Activated CD8-positive, alpha-beta memory T cell treated with anti-CD3 and anti-CD28 coated beads, Interleukin-2, amount 10 ng/mL, durations not matched to agents 7 days and 5 days (primary cell): ENCODE data around the gene MFSD11. TPM values are rescaled to one million over a fixed set of nuclear protein-coding genes. Genes with fewer than 3 reads are reported as not detected.
A peak's percentile ranks its signal among the peaks of the same experiment; 100 is the strongest.
"Not testable (repeated sequence)": the region's sequence is repeated elsewhere in the genome, so short reads cannot be mapped to it uniquely, and the experiment has no call there.

Experiments used
- ATAC-seq: fragments of 150-1000 bp; cut with Tn5 transposase; one replicate; pipeline ENCODE4 v1.10.0; 2021; ENCODE audit warnings: moderate library complexity
- CTCF ChIA-PET: fragments of 350-600 bp; sonication (Branson Sonifier 250); formaldehyde crosslinking; loops from one replicate; lab custom pipeline; 2021; ENCODE audit warnings: antibody characterized with exemption; lab: Charles Lee
- DNase-seq: peaks from one replicate; pipeline ENCODE4 v3.0.0-alpha.2; 2020
- H3K27ac Mint-ChIP-seq: one replicate; pipeline ENCODE4 v1.8.0; 2021; ENCODE audit warnings: mild to moderate bottlenecking, mixed read lengths
- H3K27me3 Mint-ChIP-seq: one replicate; pipeline ENCODE4 v1.8.0; 2021; ENCODE audit warnings: mixed read lengths
- H3K36me3 Mint-ChIP-seq: one replicate; pipeline ENCODE4 v1.8.0; 2021; ENCODE audit warnings: mild to moderate bottlenecking, mixed read lengths
- H3K4me1 Mint-ChIP-seq: one replicate; pipeline ENCODE4 v1.8.0; 2021; ENCODE audit warnings: mixed read lengths
- H3K4me3 Mint-ChIP-seq: one replicate; pipeline ENCODE4 v1.8.0; 2021; ENCODE audit warnings: mild to moderate bottlenecking, moderate library complexity, mixed read lengths
- H3K9me3 Mint-ChIP-seq: one replicate; pipeline ENCODE4 v1.8.0; 2022; ENCODE audit warnings: low read depth, mixed read lengths
- total RNA-seq, 2 experiments: library from RNA; stranded (reverse); gene quantifications; one replicate each; pipeline ENCODE4 v1.2.3, GENCODE V29; 2021

Gene MFSD11
- total RNA-seq, 2 experiments from 2014 or later: 22.6 to 26.8 TPM

DNA sequence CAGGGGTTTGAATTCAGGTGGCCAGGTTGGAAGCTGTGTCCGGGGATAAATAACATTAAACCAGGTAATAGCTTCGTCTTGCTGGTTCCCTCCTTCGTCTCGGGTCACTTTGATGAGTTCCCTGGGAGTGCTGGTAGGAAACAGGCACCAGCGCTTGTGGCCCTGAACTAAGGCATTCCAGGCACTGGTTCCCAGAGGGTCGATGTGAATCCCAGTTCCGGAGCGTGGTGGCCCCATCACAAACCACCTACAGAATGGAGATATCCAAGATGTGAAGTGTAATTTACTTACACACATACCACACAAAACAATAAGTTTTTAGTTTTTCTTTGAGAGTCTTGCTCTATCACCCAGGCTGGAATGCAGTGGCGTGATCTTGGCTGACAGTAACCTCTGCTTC lies 14.1 kb upstream of the MFSD11 start:
- Mint-ChIP-seq H3K9me3 (no peaks in the 10 kb centered on the region), H3K4me3 (no peak overlapping the region), H3K27me3 (no peaks in the 10 kb centered on the region), H3K27ac (no peak overlapping the region), H3K36me3 (peaks cover 70% of the 10 kb centered on the region), H3K4me1 (peaks cover 54% of the 10 kb centered on the region)
- ATAC-seq (no peak), DNase-seq (no peak)
- CTCF ChIA-PET: interaction anchor here (6.1 kb wide), 1 partner anchor 9 kb away, joined by 77 read pairs; no protein-coding TSS in a partner anchor

DNA sequence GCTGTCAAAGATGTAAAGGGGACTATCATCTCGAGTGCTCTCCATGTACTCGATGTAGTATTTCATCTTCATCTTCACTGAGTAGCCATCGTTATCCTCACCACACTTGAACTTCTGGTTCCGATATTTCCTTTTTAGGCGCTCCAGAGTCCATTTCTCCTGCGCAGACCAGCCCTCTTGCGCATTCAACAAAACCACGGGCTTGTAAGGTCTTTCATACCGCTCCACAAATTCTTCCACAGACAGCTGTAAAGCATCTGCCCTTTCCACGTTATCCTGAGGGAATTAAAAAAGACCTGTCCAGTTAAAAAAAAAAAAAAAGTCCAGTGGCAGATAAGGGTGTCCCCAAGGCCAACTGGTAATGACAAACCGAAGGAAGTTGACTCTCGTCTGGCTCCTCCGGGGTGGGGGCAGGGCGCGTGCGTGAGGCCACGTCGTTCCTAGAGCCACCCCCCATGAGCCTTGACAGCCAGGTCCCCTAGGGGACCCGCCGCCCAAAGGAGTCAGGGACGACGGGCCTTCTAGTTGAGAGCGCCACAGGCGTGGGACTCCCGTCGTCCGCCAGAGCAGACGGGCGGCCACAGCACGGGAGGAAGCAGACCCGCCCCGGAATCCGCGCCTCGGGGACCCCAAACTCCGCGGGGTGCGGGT lies 12.2 kb upstream of the MFSD11 start:
- CTCF ChIA-PET: interaction anchor here (0.6 to 6.1 kb wide), 3 partner anchors 10 to 46 kb away, joined by 3 to 77 read pairs (median 28); partner anchors contain the start of genes MFSD11 and SRSF2
- Mint-ChIP-seq H3K4me1 (peaks cover 61% of the 10 kb centered on the region), H3K4me3 (peak overlapping the region; percentile 91), H3K36me3 (peaks cover 65% of the 10 kb centered on the region), H3K27ac (peak overlapping the region; percentile 92), H3K9me3 (no peaks in the 10 kb centered on the region), H3K27me3 (no peaks in the 10 kb centered on the region)
- ATAC-seq: peak; percentile 29
- peak; percentile 88 for DNase-seq

GRCh38 chr17:76726231-76726775 lies 11.6 kb upstream of the MFSD11 start, which contains the start of gene JMJD6:
Gene JMJD6 (minus strand): TSS chr17:76726606. CDS start chr17:76726475, 131 bp downstream.
- CTCF ChIA-PET: interaction anchor here (0.6 to 6.1 kb wide), 3 partner anchors 11 to 46 kb away, joined by 3 to 77 read pairs (median 28); partner anchors contain the start of genes MFSD11 and SRSF2
- H3K4me1 Mint-ChIP-seq: peaks cover 56% of the 10 kb centered on the region

GRCh38 chr17:76726776-76727718 lies 10.9 kb upstream of the MFSD11 start, which contains the start of gene METTL23:
Gene METTL23 (plus strand): TSS chr17:76726839. CDS start chr17:76729711, 2,872 bp downstream.
- ATAC-seq (peak; percentile 54), DNase-seq (peak; percentile 91)
- Mint-ChIP-seq H3K9me3 (no peaks in the 10 kb centered on the region), H3K4me3 (peak within 1 kb of the TSS; percentile 91), H3K27me3 (no peaks in the 10 kb centered on the region), H3K4me1 (peaks cover 56% of the 10 kb centered on the region), H3K36me3 (peaks cover 59% of the 10 kb centered on the region), H3K27ac (peak within 1 kb of the TSS; percentile 92)
- CTCF ChIA-PET: interaction anchor here (0.7 to 6.1 kb wide), 5 partner anchors 10 to 164 kb away, joined by 3 to 77 read pairs (median 4); partner anchors contain the start of genes MFSD11 and SRSF2

More at GRCh38 chr17:76726231-76726775, 11.6 kb upstream of the MFSD11 start, which contains the start of gene JMJD6:
- ATAC-seq (peak; percentile 82), DNase-seq (peak; percentile 97)
- Mint-ChIP-seq H3K36me3 (peaks cover 61% of the 10 kb centered on the region), H3K27ac (peak within 1 kb of the TSS; percentile 92), H3K27me3 (no peaks in the 10 kb centered on the region), H3K4me3 (peak within 1 kb of the TSS; percentile 91), H3K9me3 (no peaks in the 10 kb centered on the region)

DNA sequence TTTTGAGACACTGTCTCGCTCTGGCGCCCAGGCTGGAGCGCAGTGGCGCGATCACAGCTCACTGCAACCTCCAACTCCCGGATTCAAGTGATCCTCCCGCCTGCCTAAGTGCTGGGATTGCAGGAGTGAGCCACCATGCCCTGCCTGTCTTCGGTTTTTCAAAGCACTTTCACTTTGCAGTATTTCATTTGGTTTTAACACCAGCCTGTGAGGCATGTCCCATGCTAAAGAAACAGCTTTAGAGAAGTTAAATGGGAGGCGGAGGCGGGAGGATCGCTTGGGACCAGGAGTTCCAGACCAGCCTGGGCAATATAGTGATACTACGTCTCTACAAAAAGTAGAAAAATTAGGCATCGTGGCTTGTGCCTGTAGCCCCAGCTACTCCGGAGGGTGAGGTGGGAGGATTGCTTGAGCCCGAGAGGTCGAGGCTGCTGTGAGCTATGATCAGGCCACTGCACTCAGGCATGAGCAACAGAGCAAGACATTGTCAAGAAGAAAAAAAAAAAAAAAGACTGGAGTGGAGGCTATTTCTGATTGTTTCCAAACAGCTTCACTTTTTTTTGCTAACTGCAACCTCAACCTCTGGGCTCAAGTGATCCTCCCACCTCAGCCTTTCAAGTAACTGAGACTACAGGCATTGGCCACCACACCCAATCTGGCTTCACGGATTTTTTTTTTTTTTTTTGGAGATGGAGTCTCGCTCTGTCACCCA lies 10.0 kb upstream of the MFSD11 start:
- H3K4me3 Mint-ChIP-seq: peak overlapping the region; percentile 91
- CTCF ChIA-PET: interaction anchor here (0.7 to 6.1 kb wide), 6 partner anchors 9 to 165 kb away, joined by 3 to 77 read pairs (median 4); partner anchors contain the start of genes MFSD11 and SRSF2
- peak overlapping the region; percentile 92 for H3K27ac Mint-ChIP-seq
- no peak for DNase-seq
- no peaks in the 10 kb centered on the region for H3K27me3 Mint-ChIP-seq
- H3K9me3 Mint-ChIP-seq: no peaks in the 10 kb centered on the region
- H3K4me1 Mint-ChIP-seq: peaks cover 57% of the 10 kb centered on the region
- H3K36me3 Mint-ChIP-seq: peaks cover 60% of the 10 kb centered on the region
- ATAC-seq: no peak

GRCh38 chr17:76731800-76732733 lies 5.9 kb upstream of the MFSD11 start:
- peaks cover 72% of the 10 kb centered on the region for H3K36me3 Mint-ChIP-seq
- CTCF ChIA-PET: interaction anchor here (0.9 to 5.7 kb wide), 2 partner anchors 16 to 21 kb away, joined by 3 to 47 read pairs; partner anchors contain the start of gene MXRA7
- not testable (repeated sequence) for ATAC-seq, H3K27me3 Mint-ChIP-seq, H3K9me3 Mint-ChIP-seq, H3K4me3 Mint-ChIP-seq, DNase-seq
- peak overlapping the region; percentile 67 for H3K27ac Mint-ChIP-seq
- peaks cover 54% of the 10 kb centered on the region for H3K4me1 Mint-ChIP-seq

GRCh38 chr17:76732734-76733617 lies 4.9 kb upstream of the MFSD11 start:
- ATAC-seq (no peak), DNase-seq (no peak)
- peaks cover 50% of the 10 kb centered on the region for H3K4me1 Mint-ChIP-seq
- no peaks in the 10 kb centered on the region for H3K27me3 Mint-ChIP-seq
- CTCF ChIA-PET: interaction anchor here (5.7 kb wide), 1 partner anchor 17 kb away, joined by 47 read pairs; no protein-coding TSS in a partner anchor
- peak overlapping the region; percentile 90 for H3K27ac Mint-ChIP-seq
- H3K36me3 Mint-ChIP-seq: peaks cover 65% of the 10 kb centered on the region
- H3K9me3 Mint-ChIP-seq: no peaks in the 10 kb centered on the region
- H3K4me3 Mint-ChIP-seq: peak overlapping the region; percentile 88

- ATAC-seq (no peak), DNase-seq (no peak)
- CTCF ChIA-PET: interaction anchor here (5.7 kb wide), 1 partner anchor 18 kb away, joined by 47 read pairs; no protein-coding TSS in a partner anchor
- no peaks in the 10 kb centered on the region for H3K9me3 Mint-ChIP-seq
- peak overlapping the region; percentile 90 for H3K27ac Mint-ChIP-seq
- H3K27me3 Mint-ChIP-seq: no peaks in the 10 kb centered on the region
- peak overlapping the region; percentile 88 for H3K4me3 Mint-ChIP-seq
- H3K36me3 Mint-ChIP-seq: peaks cover 65% of the 10 kb centered on the region
- peaks cover 52% of the 10 kb centered on the region for H3K4me1 Mint-ChIP-seq
Observed at GRCh38 chr17:76733618-76733957, 4.3 kb upstream of the MFSD11 start.

GRCh38 chr17:76734080-76734840 lies 3.7 kb upstream of the MFSD11 start:
- Mint-ChIP-seq H3K27ac (peak overlapping the region; percentile 90), H3K36me3 (peaks cover 64% of the 10 kb centered on the region), H3K9me3 (no peaks in the 10 kb centered on the region), H3K4me1 (peaks cover 54% of the 10 kb centered on the region), H3K4me3 (peak overlapping the region; percentile 88), H3K27me3 (no peaks in the 10 kb centered on the region)
- ATAC-seq (no peak), DNase-seq (no peak)
- CTCF ChIA-PET: interaction anchor here (0.6 to 5.7 kb wide), 4 partner anchors 7 to 310 kb away, joined by 3 to 47 read pairs (median 16); partner anchors contain the start of genes JMJD6 and METTL23

GRCh38 chr17:76735006-76735405 lies 2.9 kb upstream of the MFSD11 start:
- Mint-ChIP-seq H3K27me3 (no peaks in the 10 kb centered on the region), H3K9me3 (no peaks in the 10 kb centered on the region), H3K4me3 (peak overlapping the region; percentile 88), H3K27ac (peak overlapping the region; percentile 90), H3K36me3 (peaks cover 58% of the 10 kb centered on the region), H3K4me1 (peaks cover 52% of the 10 kb centered on the region)
- ATAC-seq (no peak), DNase-seq (no peak)
- CTCF ChIA-PET: interaction anchor here (1.7 to 5.7 kb wide), 4 partner anchors 7 to 177 kb away, joined by 3 to 47 read pairs (median 16); partner anchors contain the start of genes JMJD6 and METTL23
